GM12878 (cell line): ENCODE results near the gene PASK. TPM values are rescaled to one million over a fixed set of nuclear protein-coding genes. Genes with fewer than 3 reads are reported as not detected.

Experiments
- ATAC-seq: fragments of 200-7000 bp; cut with Tn5 transposase; 3 replicates; pipeline ENCODE4 v1.9.1; 2020; ENCODE audit warnings: mild to moderate bottlenecking, moderate library complexity
- BruUV-seq: library from RNA; stranded (reverse); fragments of 400-500 nt; replicated peaks from 2 replicates; lab custom pipeline; 2021; lab: Mats Ljungman, UMichigan
- CTCF ChIA-PET: fragments of 300-600 bp; sonication (Branson Sonifier 250); formaldehyde crosslinking; extraction: SDS; loops from one replicate; lab custom pipeline; 2021; ENCODE audit warnings: inconsistent platforms; lab: Yijun Ruan, JAX
- POLR2A ChIA-PET: fragments of 350-600 bp; formaldehyde crosslinking; extraction: SDS; loops from one replicate; lab custom pipeline; 2021; ENCODE audit warnings: inconsistent platforms; lab: Charles Lee
- RAD21 ChIA-PET: fragments of 300-600 bp; sonication (Branson Sonifier 250); formaldehyde crosslinking; loops from one replicate; lab custom pipeline; 2023; ENCODE audit warnings: antibody characterized with exemption; ENCODE audit not compliant: unreplicated experiment; lab: Charles Lee
- SMC1A ChIA-PET: fragments of 300-600 bp; sonication (Branson Sonifier 250); formaldehyde crosslinking; loops from one replicate; lab custom pipeline; 2023; ENCODE audit not compliant: unreplicated experiment, uncharacterized antibody; lab: Charles Lee
- DNase-seq: peaks from one replicate; pipeline ENCODE4 v3.0.0-alpha.2; 2011; ENCODE audit warnings: low read depth, low spot score
- FAIRE-seq: peaks from 3 replicates; lab custom pipeline; 2011; peaks lifted over from hg19 to GRCh38; lab: Jason Lieb, UNC
- H2AFZ ChIP-seq: 2 replicates; pipeline ENCODE4 v1.6.0; 2011; ENCODE audit warnings: low read depth, low read length, control low read depth; ENCODE audit not compliant: control insufficient read depth
- H3K27ac ChIP-seq: 2 replicates; pipeline ENCODE4 v1.5.1; 2011; ENCODE audit warnings: control low read depth; ENCODE audit not compliant: control insufficient read depth, insufficient read depth
- H3K27me3 ChIP-seq, 2 experiments: replicated peaks in 1 of 2; 2 replicates each; pipeline versions ENCODE4 v1.6.0 to v1.6.1; 2011; ENCODE audit warnings: low read length in 1 of 2; ENCODE audit not compliant: control insufficient read depth in 2 of 2, insufficient read depth in 2 of 2
- H3K36me3 ChIP-seq, 2 experiments: 2 replicates each; pipeline ENCODE4 v1.5.1; 2011; ENCODE audit warnings: low read length in 1 of 2; ENCODE audit not compliant: control insufficient read depth in 2 of 2, insufficient read depth in 2 of 2
- H3K4me1 ChIP-seq: 2 replicates; pipeline ENCODE4 v1.6.1; 2011; ENCODE audit warnings: mild to moderate bottlenecking, low read length, moderate library complexity, mixed read lengths; ENCODE audit not compliant: control insufficient read depth, insufficient read depth
- H3K4me2 ChIP-seq: 2 replicates; pipeline ENCODE4 v1.6.0; 2011; ENCODE audit warnings: control low read depth; ENCODE audit not compliant: control insufficient read depth, insufficient read depth
- H3K4me3 ChIP-seq: fragments of 200-600 bp; sonication (generic); 2 replicates; pipeline ENCODE4 v1.5.1; 2016
- H3K79me2 ChIP-seq: 2 replicates; pipeline ENCODE4 v1.6.0; 2011; ENCODE audit warnings: low read length; ENCODE audit not compliant: control insufficient read depth, insufficient read depth
- H3K9ac ChIP-seq: 2 replicates; pipeline ENCODE4 v1.8.0; 2011; ENCODE audit warnings: low read length, control low read depth, mixed read lengths; ENCODE audit not compliant: control insufficient read depth, insufficient read depth
- H3K9me3 ChIP-seq: replicated peaks from 3 replicates; pipeline ENCODE4 v1.5.1; 2011; ENCODE audit warnings: mild to moderate bottlenecking, low read length; ENCODE audit not compliant: control insufficient read depth, insufficient read depth
- H4K20me1 ChIP-seq: 2 replicates; pipeline ENCODE4 v1.6.0; 2011; ENCODE audit not compliant: control insufficient read depth, insufficient read depth
- ATF3 ChIP-seq: IDR thresholded peaks from 2 replicates; pipeline ENCODE4 v1.6.1; 2011; ENCODE audit warnings: low read depth, mild to moderate bottlenecking, low read length, moderate library complexity, borderline replicate concordance; ENCODE audit errors: extremely low read depth
- BCL3 ChIP-seq: IDR thresholded peaks from 2 replicates; pipeline ENCODE4 v1.6.1; 2011; ENCODE audit warnings: borderline replicate concordance, low read depth, mild to moderate bottlenecking, moderate library complexity, low read length; ENCODE audit not compliant: insufficient read depth, poor library complexity, severe bottlenecking
- BHLHE40 ChIP-seq, 2 experiments: fragments of 450-650 bp in 1 of 2; IDR thresholded peaks; 2 replicates each; pipeline ENCODE4 v1.6.1; 2011 to 2017; ENCODE audit warnings: low read depth in 2 of 2, borderline replicate concordance in 1 of 2, improper control_type of control experiment in 1 of 2, low read length in 1 of 2, mild to moderate bottlenecking in 1 of 2
- CTCF ChIP-seq, 3 experiments: IDR thresholded peaks in 2 of 3; conservative IDR thresholded peaks in 1 of 3; 2 replicates each; pipeline ENCODE4 v1.5.1; 2011; ENCODE audit warnings: low read depth in 3 of 3, low read length in 3 of 3, mild to moderate bottlenecking in 3 of 3, control low read depth in 2 of 3, moderate library complexity in 2 of 3, inconsistent platforms in 1 of 3, mixed read lengths in 1 of 3; ENCODE audit not compliant: control insufficient read depth in 2 of 3, insufficient read depth in 1 of 3; ENCODE audit errors: extremely low read depth in 1 of 3
- HSF1 ChIP-seq: fragments of 150-350 bp; IDR thresholded peaks from 2 replicates; pipeline ENCODE4 v1.6.1; 2014; ENCODE audit warnings: mild to moderate bottlenecking, low read depth, low read length
- JUND ChIP-seq: IDR thresholded peaks from 2 replicates; pipeline ENCODE4 v1.6.1; 2012; ENCODE audit warnings: low read depth, mild to moderate bottlenecking, low read length, improper control_type of control experiment, moderate library complexity
- KAT2A ChIP-seq: conservative IDR thresholded peaks from 2 replicates; pipeline ENCODE4 v1.6.1; 2011; ENCODE audit warnings: low read depth, low read length; ENCODE audit not compliant: control insufficient read depth
- KLF5 ChIP-seq: fragments of 450-650 bp; IDR thresholded peaks from 2 replicates; pipeline ENCODE4 v1.6.1; 2014; ENCODE audit warnings: mild to moderate bottlenecking; ENCODE audit not compliant: partially characterized antibody
- POLR2A ChIP-seq: IDR thresholded peaks from 2 replicates; pipeline ENCODE4 v1.6.1; 2011; ENCODE audit warnings: low read depth, mild to moderate bottlenecking, low read length
- RAD51 ChIP-seq: fragments of 450-650 bp; IDR thresholded peaks from 2 replicates; pipeline ENCODE4 v1.6.1; 2016; ENCODE audit warnings: moderate library complexity, mild to moderate bottlenecking, inconsistent platforms
- RUNX3 ChIP-seq: IDR thresholded peaks from 2 replicates; pipeline ENCODE4 v1.6.1; 2012; ENCODE audit warnings: low read length, inconsistent platforms
- USF1 ChIP-seq: IDR thresholded peaks from 2 replicates; pipeline ENCODE4 v1.6.1; 2011; ENCODE audit warnings: borderline replicate concordance, low read depth, mild to moderate bottlenecking, moderate library complexity, mixed read lengths, low read length; ENCODE audit not compliant: insufficient read depth; ENCODE audit errors: extremely low read length
- USF2 ChIP-seq: IDR thresholded peaks from 2 replicates; pipeline ENCODE4 v1.6.1; 2011; ENCODE audit warnings: low read depth, low read length, improper control_type of control experiment, borderline replicate concordance
- WGBS: methylation state at CpG from one replicate; pipeline ENCODE4 v1.1.6; 2016; ENCODE audit warnings: low lambda C conversion rate; ENCODE audit not compliant: insufficient replicate concordance, insufficient coverage; ENCODE audit errors: missing lambda C conversion rate; 5-methylcytosine and 5-hydroxymethylcytosine counted together
- in situ Hi-C: fragments of 300-500 bp; cut with MboI; formaldehyde crosslinking; loops from 9 replicates; pipeline ENCODE4 v1.14.3; 2018; ENCODE audit warnings: mixed read lengths
- intact Hi-C: fragments of 100-400 bp; cut with micrococcal nuclease; formaldehyde crosslinking; loops from one replicate; pipeline ENCODE4 v1.14.2; 2022; ENCODE audit not compliant: unreplicated experiment
- polyA plus RNA-seq, 11 experiments: library from polyadenylated mRNA; depleted of rRNA in 4 of 11; unstranded in 6 of 11; stranded (reverse) in 5 of 11; fragments of >200 nt; fragmentation: Nextera tagmentation in 4 of 11; fragmentation: Illumina TruSeq in 1 of 11; extraction: Ambion mirVana in 4 of 11; extraction: Trizol in 1 of 11; gene quantifications; 1 replicate in 1 of 11; 2 replicates in 10 of 11; pipeline versions ENCODE4 v1.2.1 to v1.2.3, GENCODE V29; 2011 to 2016; ENCODE audit warnings: inconsistent platforms in 2 of 11, missing spikeins in 2 of 11, low read depth in 1 of 11
- total RNA-seq, 4 experiments: library from RNA; depleted of rRNA in 3 of 4; stranded (reverse); fragments of >200 nt in 3 of 4; fragmentation: Illumina TruSeq in 1 of 4; extraction: Trizol in 1 of 4; gene quantifications; 2 replicates each; pipeline versions ENCODE4 v1.2.1 to v1.2.3, GENCODE V29; 2013 to 2021

PASK gene
- total and polyA plus RNA-seq, 10 of the 15 experiments (the other 5 are each of a cell fraction or from before 2014, with no cell fraction given): 9.6 to 62.2 (median 28.5) TPM

- TF ChIP-seq CTCF (IDR thresholded peaks at IDR 0.05 in 2 of 3, conservative IDR thresholded peaks at IDR 0.05 in 1 of 3; ENCODE audit: control insufficient read depth in 2 of 3, extremely low read depth in 1 of 3, insufficient read depth in 1 of 3, low read depth in 3 of 3, low read length in 3 of 3) (no peak), KLF5 (no peak), USF2 (no peak), POLR2A (peak; percentile 20; the same call in 1 of the 2 replicates), ATF3 (no peak)
- TF ChIP-seq, all 136 proteins: peak for 4
Measured at GRCh38 chr2:241126201-241126611, 23.1 kb downstream of the PASK start (continued).

GRCh38 chr2:241125626-241126025, 23.6 kb downstream of the PASK start:
- H4K20me1 ChIP-seq: no peaks in the 10 kb centered on the region
- ATAC-seq: no peak
- peak overlapping the region; percentile 97 for H3K27ac ChIP-seq
- RAD21 ChIA-PET: interaction anchor here (1.1 to 1.8 kb wide), 2 partner anchors 8 to 24 kb away, joined by 3 to 6 read pairs; partner anchors contain the start of gene PASK
- peak overlapping the region; percentile 77 for H3K4me2 ChIP-seq
- no peak for DNase-seq
- POLR2A ChIA-PET: interaction anchor here (1.0 to 4.3 kb wide), 3 partner anchors 12 to 29 kb away, joined by 3 to 35 read pairs (median 10); partner anchors contain the start of gene MTERF4
- no peak for FAIRE-seq
- no peak overlapping the region; the same call in 1 of the 2 replicates for H3K4me3 ChIP-seq
- CTCF ChIA-PET: interaction anchor here (2.1 kb wide), 1 partner anchor 15 kb away, joined by 10 read pairs; no protein-coding TSS in a partner anchor
- H3K9me3 ChIP-seq: peaks cover 3% of the 10 kb centered on the region
- intact Hi-C loops (loop anchor here (2.0 kb wide), 2 partner anchors 23 to 27 kb away; partner anchors contain the start of gene PASK), in situ Hi-C loops (no loop called here)
- 0 out of 2 replicates have a peak overlapping the region, but pooled peaks have one; percentile 7 for H2AFZ ChIP-seq
- H3K36me3 ChIP-seq: peaks cover 11 to 16% of the 10 kb centered on the region in 2 experiments; a peak in 3 of 4 replicates
- no peaks in the 10 kb centered on the region for H3K27me3 ChIP-seq
- peaks cover 43% of the 10 kb centered on the region for H3K4me1 ChIP-seq
- WGBS: 72% methylated on average over 13 of the region's 13 CpGs
- no TSS peak for BruUV-seq
- SMC1A ChIA-PET: interaction anchor here (0.9 to 5.4 kb wide), 4 partner anchors 8 to 26 kb away, joined by 3 to 48 read pairs (median 5); no protein-coding TSS in a partner anchor
- H3K9ac ChIP-seq: peak overlapping the region; percentile 56
- peaks cover 31% of the 10 kb centered on the region for H3K79me2 ChIP-seq
- TF ChIP-seq BHLHE40 (IDR thresholded peaks at IDR 0.05; ENCODE audit: borderline replicate concordance in 1 of 2, low read depth in 2 of 2, low read length in 1 of 2) (peak; percentile 51 to 64; a peak in 2 of 4 replicates), USF1 (peak; percentile 43), HSF1 (no peak), JUND (no peak), RAD51 (peak; percentile 47; the same call in 1 of the 2 replicates), KAT2A (no peak), BCL3 (no peak), RUNX3 (0 out of 2 replicates have a peak, but pooled peaks have one; percentile 9)
